NOMO-1 treated with dmso at 0.1 percent for 144 hours (cell line): Measurements from ENCODE around the gene ADAT2.
A peak's percentile ranks its signal among the peaks of the same experiment; 100 is the strongest.
"Not testable (repeated sequence)": the region's sequence is repeated elsewhere in the genome, so short reads cannot be mapped to it uniquely, and the experiment has no call there.

Experiments
- DNase-seq: peaks from one replicate; lab custom pipeline; 2025; ENCODE audit not compliant: unreplicated experiment; lab: John Stamatoyannopoulos, UW

Gene ADAT2

DNA sequence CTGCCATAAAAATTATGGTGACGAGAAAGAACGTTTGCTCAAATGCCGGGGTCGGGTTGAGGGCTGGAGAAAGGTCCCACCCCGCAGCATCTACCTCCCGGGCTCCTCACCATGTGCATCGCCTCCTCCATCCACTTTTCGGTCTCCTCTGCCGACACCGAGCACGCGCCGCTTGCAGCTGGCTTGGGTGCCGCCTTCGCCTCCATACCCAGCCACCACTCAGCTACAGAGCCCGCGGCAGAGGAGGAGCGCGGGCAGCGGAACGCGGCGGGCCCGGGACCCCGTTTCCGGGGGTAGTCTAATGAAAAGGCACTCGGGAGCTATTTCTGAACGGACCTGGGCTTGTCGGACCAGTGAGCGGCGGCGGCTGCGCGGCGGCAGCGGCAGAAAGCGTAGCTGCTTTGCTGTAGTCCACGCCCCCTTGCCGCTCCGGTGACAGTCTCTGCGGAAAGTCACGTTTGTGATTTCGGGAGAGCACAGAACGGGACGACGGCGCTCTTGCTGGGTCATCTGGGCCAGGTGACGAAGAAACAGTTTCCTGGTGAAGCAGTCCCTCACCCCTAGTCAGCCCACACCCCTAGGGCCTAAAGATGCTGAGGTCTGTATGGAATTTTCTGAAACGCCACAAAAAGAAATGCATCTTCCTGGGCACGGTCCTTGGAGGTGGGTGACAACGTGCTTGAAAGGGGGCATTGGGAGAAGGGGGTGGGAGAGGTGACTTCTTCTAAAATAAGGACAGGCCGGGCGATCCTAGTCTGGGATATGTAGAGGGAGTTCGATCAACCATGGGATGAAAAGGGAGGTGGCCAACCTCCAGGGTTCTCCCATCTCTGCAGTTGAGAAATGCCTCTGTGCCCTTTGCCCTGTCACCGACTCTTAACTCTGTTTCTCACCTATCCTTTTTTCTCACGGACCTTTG lies at the start of gene ADAT2, which contains the start of gene PEX3:
Gene ADAT2 (minus strand): TSS at position 243 of the 919 bp plus-strand sequence. CDS start 37 bp downstream, at position 206.
Gene PEX3 (plus strand): TSS at position 353 of the 919 bp plus-strand sequence. CDS start 238 bp downstream, at position 591.
- peak; percentile 96 for DNase-seq

DNA sequence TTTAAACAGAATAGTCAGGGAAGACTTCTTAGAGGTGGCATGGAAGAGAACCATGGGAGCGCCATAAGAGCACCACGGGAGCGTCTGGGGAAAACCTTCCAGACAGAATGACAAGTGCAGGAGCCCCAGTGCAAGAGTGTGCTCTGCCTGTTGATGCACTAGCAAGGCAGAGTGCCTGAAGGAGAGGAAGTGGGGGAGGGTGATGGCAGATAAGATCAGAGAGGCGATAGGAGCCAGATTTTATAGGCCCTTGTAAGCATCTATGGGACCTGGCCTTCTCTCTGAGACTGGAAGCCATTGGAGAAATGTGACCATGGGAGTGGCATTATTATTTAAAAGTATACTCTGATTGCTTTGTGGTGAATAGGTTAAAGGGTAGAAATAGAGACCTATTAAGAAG lies 47.9 kb upstream of the ADAT2 start:
- DNase-seq: no peak

DNA sequence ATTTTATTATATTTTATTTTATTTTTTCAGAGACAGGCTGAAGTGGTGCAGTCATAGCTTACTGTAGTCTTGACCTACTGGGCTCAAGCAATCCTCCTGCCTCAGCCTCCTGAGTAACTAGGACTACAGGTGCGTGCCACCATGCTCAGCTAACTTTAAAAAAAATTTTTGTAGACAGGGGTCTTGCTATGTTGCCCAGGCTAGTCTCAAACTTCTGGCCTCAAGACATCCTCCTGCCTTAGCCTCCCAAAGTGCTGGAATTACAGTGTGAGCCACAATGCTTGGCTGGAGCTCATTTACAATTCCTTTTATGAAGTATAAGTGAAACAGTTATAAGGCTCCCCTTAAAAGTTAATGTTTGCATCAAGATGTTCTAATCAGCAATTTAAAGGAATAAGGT lies 46.5 kb upstream of the ADAT2 start:
- no peak for DNase-seq

DNA sequence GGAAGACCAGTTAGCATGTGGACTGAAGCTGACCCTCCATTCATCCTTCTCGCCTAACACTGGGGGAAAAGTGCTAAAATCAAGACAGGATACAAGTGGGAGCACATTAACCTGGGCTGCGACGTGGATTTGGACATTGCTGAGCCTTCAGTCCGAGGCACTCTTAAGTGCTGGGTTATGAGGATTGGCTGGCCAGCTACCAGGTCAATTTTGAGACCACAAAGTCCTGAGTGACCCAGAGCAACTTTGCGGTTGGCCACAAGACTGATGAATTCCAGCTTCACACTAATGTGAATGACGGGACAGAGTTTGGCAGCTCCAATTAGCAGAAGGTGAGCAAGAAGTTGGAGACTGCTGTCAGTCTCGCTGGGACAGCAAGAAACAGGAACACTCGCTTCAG lies 40.3 kb upstream of the ADAT2 start:
- no peak for DNase-seq

DNA sequence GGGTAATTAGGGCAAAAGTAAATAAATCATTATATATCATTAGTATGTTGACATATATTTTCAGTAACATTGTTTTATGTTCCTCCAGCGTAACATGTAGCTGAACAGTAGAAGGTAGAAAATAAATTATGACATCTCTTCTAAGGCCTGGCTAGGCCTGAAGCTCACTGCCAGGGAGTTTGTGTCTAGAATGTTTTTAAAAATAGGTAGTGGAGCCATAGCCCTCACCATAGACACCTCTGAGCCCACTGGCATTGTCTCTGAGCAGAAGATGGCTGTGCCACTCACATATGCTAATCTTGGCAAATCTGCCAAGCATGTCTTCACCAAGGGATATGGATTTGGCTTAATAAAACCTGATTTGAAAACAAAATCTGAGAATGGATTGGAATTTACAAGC lies 39.7 kb upstream of the ADAT2 start:
- no peak for DNase-seq

DNA sequence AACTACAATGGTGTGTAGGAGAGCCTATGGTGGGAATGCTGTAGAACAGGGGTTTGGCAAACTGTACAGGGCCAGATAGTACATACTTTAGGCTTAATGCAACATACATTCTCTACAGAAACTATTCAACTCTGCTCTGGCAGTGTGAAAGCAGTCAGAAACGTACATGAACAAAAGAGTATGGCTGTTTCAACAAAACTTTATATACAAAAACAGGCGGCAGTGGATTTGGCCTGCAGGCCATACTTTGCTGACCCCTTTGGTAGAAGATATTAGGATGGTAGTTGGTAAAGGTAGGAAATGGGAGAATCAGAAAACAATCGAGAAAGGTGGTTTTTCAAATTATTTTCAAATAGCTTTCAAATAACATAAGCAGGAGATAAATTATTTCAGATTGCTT lies 36.3 kb upstream of the ADAT2 start:
- DNase-seq: no peak

DNA sequence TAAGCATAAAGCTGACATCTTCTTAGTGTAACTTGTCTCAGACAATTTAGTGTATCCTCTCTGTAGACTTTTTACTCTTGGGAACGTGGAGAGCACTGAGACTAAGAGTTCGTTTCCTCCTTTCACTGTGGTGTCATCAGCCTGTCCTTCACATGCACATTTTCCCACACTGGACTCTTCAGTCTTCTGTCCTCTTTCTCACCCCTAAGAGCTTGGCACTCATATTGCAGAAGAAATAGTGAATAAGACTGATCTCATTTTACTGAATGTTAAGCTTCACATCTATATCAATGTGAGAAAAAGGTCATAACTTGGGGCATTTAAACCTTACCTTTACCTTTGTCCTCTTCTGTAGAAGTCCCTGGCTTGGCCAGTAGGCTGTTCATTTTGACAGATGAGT lies 35.5 kb upstream of the ADAT2 start:
- no peak for DNase-seq

DNA sequence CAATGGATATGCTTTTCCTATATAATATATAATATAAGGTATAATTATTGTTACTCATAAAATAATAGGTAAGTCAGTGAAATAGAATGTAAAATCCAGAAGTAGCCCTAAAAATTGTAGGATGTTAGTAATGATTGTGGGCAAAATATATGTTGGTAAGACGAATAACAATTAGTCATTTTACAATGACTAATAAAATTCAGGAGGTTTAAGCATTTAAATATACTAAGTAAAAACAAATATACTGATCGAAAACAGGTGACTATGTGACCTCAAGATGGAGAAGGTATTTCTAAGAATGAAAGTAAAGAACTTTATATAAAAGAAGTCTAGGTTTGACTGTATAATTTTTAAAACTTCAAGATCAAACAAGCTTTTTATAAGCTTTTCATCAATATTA lies 32.1 kb upstream of the ADAT2 start:
- DNase-seq: no peak

DNA sequence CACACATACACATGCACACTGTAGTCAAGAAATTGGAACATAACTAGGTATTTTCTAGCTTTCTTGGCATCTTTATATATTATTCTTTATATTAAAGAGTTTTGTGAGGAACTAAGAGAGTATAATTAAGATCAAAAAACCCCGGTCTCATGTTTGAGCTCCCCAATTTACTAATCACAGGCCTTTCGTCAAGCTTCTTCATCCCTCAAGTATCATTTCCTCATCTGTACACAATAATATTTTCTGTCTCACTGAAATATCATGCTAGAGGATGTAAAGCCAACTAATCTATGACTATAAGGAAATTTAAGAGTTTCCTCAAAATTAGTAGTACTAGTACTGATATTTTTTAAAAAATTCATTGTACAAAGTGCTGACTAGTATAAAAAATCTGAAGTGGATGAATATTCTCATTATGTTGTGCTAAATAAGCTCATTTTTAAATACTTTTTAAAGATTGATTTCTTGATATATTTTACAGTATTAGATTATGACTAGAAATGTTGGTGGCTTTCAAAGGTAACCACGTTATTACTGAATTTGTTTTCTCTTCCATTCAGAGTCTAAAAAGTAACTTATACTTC lies 28.1 kb upstream of the ADAT2 start:
- DNase-seq: no peak

DNA sequence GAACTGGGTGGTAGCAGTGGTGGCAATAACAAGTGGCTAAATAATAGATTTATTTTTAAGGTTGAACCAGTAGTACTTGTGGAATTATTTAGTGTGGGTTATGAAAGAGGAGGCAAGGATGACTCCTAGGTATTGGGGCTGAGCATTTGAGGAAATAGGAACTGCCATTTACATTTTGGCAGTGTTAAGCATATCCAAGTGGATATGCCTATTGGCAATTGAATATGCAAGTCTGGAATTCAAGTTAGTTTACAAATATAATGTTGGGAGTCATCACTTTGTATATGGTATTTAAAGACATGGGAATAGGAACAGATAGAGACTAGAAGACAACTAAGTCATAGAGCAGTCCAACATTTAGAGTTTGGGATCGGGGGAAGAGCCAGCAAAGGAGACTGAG lies 26.1 kb upstream of the ADAT2 start:
- no peak for DNase-seq

DNA sequence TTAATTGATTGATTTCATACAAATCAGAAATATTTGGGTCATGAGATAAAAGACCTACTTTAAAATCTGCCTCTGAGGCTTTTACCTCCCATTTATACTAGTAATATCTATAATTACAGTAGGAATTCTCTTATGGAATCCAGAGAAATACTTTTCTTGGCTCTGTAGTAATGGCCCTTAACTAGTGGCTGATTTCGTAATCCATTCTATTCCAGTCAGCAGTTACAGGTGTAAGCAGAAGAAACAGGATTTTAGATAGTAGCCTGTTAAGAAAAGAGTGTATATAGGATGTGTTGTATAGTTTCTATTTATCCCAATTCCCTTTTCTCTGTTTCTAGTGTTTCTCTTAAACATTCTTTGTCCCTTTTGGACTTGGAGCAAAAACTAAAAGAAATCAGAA lies 21.3 kb upstream of the ADAT2 start:
- no peak for DNase-seq

DNA sequence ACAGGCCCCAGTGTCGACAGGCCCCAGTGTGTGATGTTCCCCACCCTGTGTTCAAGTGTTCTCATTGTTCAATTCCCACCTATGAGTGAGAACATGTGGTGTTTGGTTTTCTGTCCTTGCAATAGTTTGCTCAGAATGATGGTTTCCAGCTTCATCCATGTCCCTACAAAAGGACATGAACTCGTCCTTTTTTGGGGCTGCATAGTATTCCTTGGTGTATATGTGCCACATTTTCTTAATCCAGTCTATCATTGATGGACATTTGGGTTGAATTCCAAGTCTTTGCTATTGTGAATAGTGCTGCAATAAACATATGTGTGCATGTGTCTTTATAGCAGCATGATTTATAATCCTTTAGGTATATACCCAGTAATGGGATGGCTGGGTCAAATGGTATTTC lies 18.3 kb upstream of the ADAT2 start:
- DNase-seq: not testable (repeated sequence)

DNA sequence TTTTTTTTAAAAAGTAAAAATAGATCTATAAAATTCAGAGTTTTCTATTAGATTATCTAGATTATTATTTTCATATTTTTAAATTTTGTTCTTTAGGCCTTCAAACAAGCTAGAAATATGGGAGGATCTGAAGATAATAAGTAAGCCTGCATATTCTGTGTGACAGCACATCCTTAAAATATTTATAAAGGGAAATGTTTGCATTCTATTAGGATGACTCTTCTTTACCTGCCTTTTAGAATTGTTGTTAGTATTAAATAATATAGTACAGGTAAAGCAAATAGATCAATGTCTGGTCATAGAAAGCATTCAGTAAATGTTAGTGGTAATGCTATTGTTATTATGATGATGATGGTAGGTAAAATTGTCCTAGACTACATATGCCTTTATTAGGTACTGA lies 17.5 kb upstream of the ADAT2 start:
- DNase-seq: no peak

DNA sequence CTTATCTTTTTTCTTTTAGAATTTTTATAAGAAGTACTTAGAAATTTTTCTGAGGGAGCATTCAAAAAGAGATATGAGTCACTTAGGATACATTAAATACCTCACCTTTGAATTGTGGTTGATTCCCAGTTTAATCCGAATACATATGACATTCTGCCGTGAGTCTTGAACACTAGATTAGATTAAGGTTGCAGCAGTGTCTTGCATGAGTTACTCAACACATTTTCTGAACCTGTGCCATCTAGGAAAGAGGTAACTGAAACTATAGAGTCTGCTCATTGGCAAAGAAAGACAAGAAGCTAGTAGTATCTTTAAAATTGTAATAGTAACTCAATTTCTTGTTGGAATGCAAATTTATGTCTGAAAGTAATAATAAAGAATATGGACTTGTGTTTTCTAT lies 15.1 kb upstream of the ADAT2 start:
- DNase-seq: no peak

DNA sequence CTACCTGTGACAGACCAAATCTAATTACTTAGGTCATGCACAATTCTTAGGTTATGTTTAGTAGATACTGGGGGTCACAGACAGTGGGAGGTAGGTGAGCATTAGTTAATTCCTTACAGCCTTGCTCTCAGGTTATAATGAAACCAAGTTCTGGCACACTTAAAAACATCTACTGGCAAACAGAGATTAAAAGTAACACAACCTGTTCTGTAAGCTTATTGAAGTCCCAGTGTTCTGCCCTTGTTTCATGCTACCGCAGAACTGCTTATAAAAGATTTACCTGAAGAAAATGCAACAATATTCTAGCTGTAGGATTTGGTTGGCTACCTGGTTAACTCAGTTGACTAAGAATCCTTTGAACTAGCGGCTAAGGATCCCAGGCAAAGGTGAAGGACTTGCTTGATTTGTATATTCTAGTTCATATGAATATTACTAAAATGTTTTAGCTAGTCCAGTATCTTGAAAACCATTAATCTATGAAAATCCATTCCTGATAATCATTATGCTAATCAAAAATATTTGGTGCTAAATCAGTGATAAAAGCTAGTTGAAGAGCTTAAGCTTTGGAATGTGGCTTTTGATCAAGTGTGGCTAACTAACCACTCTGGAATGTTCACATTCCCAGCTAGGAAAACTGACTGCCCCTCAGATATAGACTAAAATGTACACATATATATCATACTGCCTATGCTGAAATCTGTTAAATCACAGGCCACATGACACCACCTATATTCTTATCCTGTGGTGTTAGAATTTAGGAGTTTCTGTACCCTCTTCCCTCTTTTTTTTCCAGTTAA lies 7.3 kb upstream of the ADAT2 start:
- DNase-seq: no peak

DNA sequence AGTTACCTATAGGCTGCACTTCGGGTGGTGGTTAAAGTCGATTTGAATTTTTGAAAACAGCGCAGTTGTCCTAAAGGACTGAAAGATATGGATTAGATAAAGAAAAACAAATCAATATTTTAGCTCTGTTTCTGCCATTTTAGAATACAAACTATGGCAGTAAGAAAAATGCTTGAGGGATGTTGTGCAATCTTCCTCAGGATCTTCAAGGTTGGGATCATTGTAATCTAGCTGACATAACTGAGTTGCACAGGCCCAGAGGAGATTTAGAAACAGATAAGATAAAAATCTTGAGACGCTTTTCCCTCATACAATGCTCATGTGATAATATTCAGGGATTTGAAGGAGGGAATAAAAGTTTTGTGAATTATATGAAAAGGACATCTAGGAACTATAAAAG lies 1.0 kb upstream of the ADAT2 start:
- DNase-seq: no peak

DNA sequence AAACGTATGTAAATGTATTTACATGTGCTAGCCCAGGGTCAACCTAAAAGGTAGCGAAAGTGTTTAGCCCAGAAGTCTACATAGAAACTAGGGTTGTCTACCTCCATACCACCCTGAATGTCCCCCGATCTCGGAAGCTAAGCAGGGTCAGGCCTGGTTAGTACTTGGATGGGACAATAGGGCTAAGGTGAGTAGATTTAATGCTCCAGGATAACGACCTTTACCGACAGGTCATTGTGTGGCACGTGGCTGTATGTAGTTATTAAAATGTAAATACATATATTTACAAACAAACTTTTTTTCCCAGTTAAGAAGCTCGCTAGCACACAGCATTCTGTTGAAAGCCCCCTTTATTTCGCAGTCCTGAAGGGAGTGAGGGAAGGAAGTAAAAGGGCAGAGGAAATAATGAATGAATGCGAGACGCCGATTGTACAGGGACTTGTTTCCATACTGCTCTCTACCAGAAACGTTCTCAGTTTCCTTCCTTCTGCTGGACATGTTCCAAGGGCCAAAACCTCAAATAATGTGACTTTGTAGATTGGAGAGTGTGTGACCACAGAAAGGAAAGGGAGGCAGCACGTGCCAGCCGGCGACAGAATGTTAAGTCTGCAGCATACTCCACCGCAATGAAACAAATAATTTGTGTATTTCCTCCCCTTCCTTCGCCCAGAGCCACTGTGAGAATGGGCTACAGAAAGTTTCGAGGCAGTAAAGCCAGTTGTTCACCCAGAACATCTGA lies 612 bp downstream of the ADAT2 start:
- no peak for DNase-seq

DNA sequence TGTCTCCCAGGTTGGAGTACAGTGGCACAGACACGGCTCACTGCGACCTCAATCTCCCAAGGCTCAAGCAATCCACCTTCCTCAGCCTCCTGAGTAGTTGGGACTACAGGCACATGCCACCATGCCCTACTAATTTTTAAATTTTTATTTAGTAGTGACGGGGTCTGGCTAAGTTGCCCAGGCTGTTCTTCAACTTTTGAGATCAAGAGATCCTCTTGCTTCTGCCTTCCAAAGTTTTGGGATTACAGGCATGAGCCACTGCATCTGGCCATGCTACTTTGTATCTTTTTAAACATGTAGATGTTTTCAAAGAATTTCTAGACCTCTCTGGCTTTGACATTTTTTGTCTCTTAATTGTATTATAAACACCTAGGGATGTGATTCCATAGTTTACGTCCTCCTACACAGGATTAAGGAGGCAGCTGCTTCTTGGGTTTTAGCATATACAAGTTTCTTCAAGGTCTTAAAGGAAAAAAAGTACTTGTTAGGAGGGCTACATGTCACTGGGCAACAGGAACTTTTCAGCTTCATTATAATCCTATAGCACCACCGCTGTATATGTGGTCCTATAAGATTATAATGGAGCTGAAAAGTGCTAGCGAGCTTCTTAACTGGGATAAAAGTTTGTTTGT lies 1.3 kb downstream of the ADAT2 start:
- no peak for DNase-seq

DNA sequence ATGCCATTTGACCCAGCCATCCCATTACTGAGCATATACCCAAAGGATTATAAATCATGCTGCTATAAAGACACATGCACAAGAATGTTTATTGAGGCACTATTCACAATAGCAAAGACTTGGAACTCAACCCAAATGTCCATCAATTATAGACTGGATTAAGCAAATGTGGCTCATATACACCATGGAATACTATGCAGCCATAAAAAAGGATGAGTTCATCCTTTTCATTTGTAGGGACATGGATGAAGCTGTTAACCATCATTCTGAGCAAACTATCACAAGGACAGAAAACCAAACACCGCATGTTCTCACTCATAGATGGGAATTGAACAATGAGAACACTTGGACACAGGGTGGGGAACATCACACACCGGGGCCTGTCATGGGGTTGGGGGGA lies 2.6 kb downstream of the ADAT2 start:
- DNase-seq: not testable (repeated sequence)

DNA sequence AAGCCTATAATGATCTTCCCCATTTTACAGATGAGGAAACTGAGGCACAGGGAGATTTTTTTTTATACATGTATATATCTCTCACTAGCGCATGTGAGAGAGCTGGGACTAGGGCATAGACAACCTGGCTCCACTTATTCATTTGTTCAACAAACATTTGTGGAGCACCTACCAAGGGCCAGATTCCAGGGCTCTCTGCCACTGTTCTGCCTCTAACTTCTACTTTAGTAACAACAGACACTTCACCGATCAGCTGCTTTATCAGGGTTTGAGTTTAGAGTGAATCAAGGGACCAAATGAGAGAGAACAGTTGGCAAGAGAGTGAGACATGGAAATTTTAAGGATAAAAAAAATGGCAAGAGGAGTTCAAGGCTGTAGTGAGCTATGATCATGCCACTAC lies 7.4 kb downstream of the ADAT2 start:
- no peak for DNase-seq
